HEK293 (cell line): ENCODE results near the gene ATG4A.

Experiments
- OVOL3 ChIP-seq: fragments of 450-650 bp; formaldehyde crosslinking; IDR thresholded peaks from 2 replicates; pipeline ENCODE4 v1.5.1; 2016; ENCODE audit warnings: missing biosample characterization, missing genetic modification characterization
- ZNF239 ChIP-seq: fragments of 450-650 bp; formaldehyde crosslinking; IDR thresholded peaks from 2 replicates; pipeline ENCODE4 v1.5.1; 2016; ENCODE audit warnings: missing biosample characterization, missing genetic modification characterization
- ZNF530 ChIP-seq: fragments of 450-650 bp; formaldehyde crosslinking; IDR thresholded peaks from 2 replicates; pipeline ENCODE4 v1.5.1; 2016; ENCODE audit warnings: low read depth, missing biosample characterization, missing genetic modification characterization
- TF ChIP-seq, protein P1 (sequence below): fragments of 450-650 bp; formaldehyde crosslinking; IDR thresholded peaks from 2 replicates; pipeline ENCODE4 v1.5.1; 2016; ENCODE audit warnings: missing biosample characterization, missing genetic modification characterization

DNA sequence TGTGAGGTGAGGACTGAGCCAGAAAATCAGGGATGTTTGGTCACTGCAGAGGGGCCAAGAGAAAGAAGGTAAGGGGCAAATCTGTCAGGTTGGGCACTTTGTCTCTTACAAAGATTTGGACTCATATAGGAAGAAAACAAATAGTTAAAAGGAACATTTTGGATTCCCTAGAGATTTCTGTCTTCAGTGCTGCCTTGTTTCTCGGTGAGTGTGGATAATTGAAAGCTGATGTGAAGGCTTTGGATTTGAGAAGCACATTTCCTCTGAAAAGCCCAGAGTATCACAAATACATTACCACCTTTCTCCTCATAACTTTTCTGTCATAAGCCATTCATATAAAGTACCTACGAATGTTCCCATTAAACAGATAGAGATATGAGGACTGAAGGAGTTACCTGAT lies 107.5 kb downstream of the ATG4A start:
- TF ChIP-seq, protein P1, sequence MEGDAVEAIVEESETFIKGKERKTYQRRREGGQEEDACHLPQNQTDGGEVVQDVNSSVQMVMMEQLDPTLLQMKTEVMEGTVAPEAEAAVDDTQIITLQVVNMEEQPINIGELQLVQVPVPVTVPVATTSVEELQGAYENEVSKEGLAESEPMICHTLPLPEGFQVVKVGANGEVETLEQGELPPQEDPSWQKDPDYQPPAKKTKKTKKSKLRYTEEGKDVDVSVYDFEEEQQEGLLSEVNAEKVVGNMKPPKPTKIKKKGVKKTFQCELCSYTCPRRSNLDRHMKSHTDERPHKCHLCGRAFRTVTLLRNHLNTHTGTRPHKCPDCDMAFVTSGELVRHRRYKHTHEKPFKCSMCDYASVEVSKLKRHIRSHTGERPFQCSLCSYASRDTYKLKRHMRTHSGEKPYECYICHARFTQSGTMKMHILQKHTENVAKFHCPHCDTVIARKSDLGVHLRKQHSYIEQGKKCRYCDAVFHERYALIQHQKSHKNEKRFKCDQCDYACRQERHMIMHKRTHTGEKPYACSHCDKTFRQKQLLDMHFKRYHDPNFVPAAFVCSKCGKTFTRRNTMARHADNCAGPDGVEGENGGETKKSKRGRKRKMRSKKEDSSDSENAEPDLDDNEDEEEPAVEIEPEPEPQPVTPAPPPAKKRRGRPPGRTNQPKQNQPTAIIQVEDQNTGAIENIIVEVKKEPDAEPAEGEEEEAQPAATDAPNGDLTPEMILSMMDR, result no peak
- TF ChIP-seq ZNF239, result no peak
- no peak for TF ChIP-seq ZNF530 (tag by site-specific recombination)
- TF ChIP-seq OVOL3, result no peak
